Activated CD8-positive, alpha-beta T cell treated with anti-CD3 and anti-CD28 coated beads for 36 hours (primary cell): ENCODE data around the gene EYS. TPM values are rescaled to one million over a fixed set of nuclear protein-coding genes. Genes with fewer than 3 reads are reported as not detected.

Source experiments
- ATAC-seq: fragments of 200-7000 bp; cut with Tn5 transposase; one replicate; pipeline ENCODE4 v1.10.0; 2021; ENCODE audit warnings: mild to moderate bottlenecking, moderate library complexity
- CTCF ChIA-PET: fragments of 350-600 bp; sonication (Branson Sonifier 250); formaldehyde crosslinking; loops from one replicate; lab custom pipeline; 2021; ENCODE audit warnings: antibody characterized with exemption; lab: Charles Lee
- POLR2A ChIA-PET: fragments of 350-600 bp; sonication (Branson Sonifier 250); formaldehyde crosslinking; loops from one replicate; lab custom pipeline; 2021; ENCODE audit warnings: antibody characterized with exemption; lab: Charles Lee
- DNase-seq: peaks from one replicate; pipeline ENCODE4 v3.0.0-alpha.2; 2020
- H3K27ac Mint-ChIP-seq: one replicate; pipeline ENCODE4 v1.8.0; 2021; ENCODE audit warnings: mild to moderate bottlenecking, mixed read lengths
- H3K27me3 Mint-ChIP-seq: one replicate; pipeline ENCODE4 v1.8.0; 2021; ENCODE audit warnings: mixed read lengths
- H3K36me3 Mint-ChIP-seq: one replicate; pipeline ENCODE4 v1.8.0; 2021; ENCODE audit warnings: low read depth, mixed read lengths
- H3K4me1 Mint-ChIP-seq: one replicate; pipeline ENCODE4 v1.8.0; 2021; ENCODE audit warnings: low read depth, mixed read lengths
- H3K4me3 Mint-ChIP-seq: one replicate; pipeline ENCODE4 v1.8.0; 2021; ENCODE audit warnings: mild to moderate bottlenecking, moderate library complexity, mixed read lengths
- H3K9me3 Mint-ChIP-seq: one replicate; pipeline ENCODE4 v1.8.0; 2021; ENCODE audit warnings: mixed read lengths
- CTCF ChIP-seq: fragments of 200-600 bp; IDR thresholded peaks from one replicate; pipeline ENCODE4 v1.8.0; 2022; ENCODE audit warnings: antibody characterized with exemption, mild to moderate bottlenecking
- intact Hi-C: fragments of 100-400 bp; cut with micrococcal nuclease; formaldehyde crosslinking; loops from one replicate; pipeline ENCODE4 v1.10.0; 2022
- total RNA-seq, 2 experiments: library from RNA; stranded (reverse); gene quantifications; one replicate each; pipeline ENCODE4 v1.2.3, GENCODE V29; 2021

EYS gene
- total RNA-seq, 2 experiments from 2014 or later, result not detected

GRCh38 chr6:64737418-64737817 is 969.6 kb downstream of the EYS start:
- ChIA-PET POLR2A (no interaction called here), CTCF (no interaction called here)
- TF ChIP-seq CTCF, result no peak
- intact Hi-C loops, result no loop called here
- Mint-ChIP-seq H3K4me3 (no peak overlapping the region), H3K27ac (no peak overlapping the region), H3K4me1 (no peaks in the 10 kb centered on the region), H3K36me3 (no peaks in the 10 kb centered on the region), H3K9me3 (peaks cover 1% of the 10 kb centered on the region), H3K27me3 (no peaks in the 10 kb centered on the region)
- ATAC-seq, result no peak
- DNase-seq, result no peak

- intact Hi-C loops, result no loop called here
- Mint-ChIP-seq H3K9me3 (peaks cover 6% of the 10 kb centered on the region), H3K4me1 (no peaks in the 10 kb centered on the region), H3K36me3 (no peaks in the 10 kb centered on the region), H3K27ac (no peak overlapping the region), H3K27me3 (no peaks in the 10 kb centered on the region), H3K4me3 (no peak overlapping the region)
- CTCF ChIA-PET, result no interaction called here
- POLR2A ChIA-PET, result no interaction called here
- ATAC-seq (no peak), DNase-seq (no peak)
- no peak for TF ChIP-seq CTCF
These were observed 970.5 kb downstream of the EYS start for GRCh38 chr6:64736421-64736950.

- Mint-ChIP-seq H3K27ac (no peak overlapping the region), H3K4me1 (no peaks in the 10 kb centered on the region), H3K27me3 (no peaks in the 10 kb centered on the region), H3K9me3 (peaks cover 13% of the 10 kb centered on the region), H3K4me3 (no peak overlapping the region), H3K36me3 (no peaks in the 10 kb centered on the region)
- ChIA-PET POLR2A (no interaction called here), CTCF (no interaction called here)
- intact Hi-C loops, result no loop called here
- no peak for ATAC-seq
- TF ChIP-seq CTCF, result no peak
- no peak for DNase-seq
These were observed 973.6 kb downstream of the EYS start for GRCh38 chr6:64733433-64733832.

GRCh38 chr6:64732888-64733287 is 974.1 kb downstream of the EYS start:
- no peak overlapping the region for H3K27ac Mint-ChIP-seq
- intact Hi-C loops, result no loop called here
- DNase-seq, result no peak
- CTCF ChIA-PET, result no interaction called here
- no peaks in the 10 kb centered on the region for H3K4me1 Mint-ChIP-seq
- ATAC-seq, result no peak
- H3K36me3 Mint-ChIP-seq, result no peaks in the 10 kb centered on the region
- no peak overlapping the region for H3K4me3 Mint-ChIP-seq
- H3K27me3 Mint-ChIP-seq, result no peaks in the 10 kb centered on the region
- peaks cover 13% of the 10 kb centered on the region for H3K9me3 Mint-ChIP-seq
- no peak for TF ChIP-seq CTCF
- POLR2A ChIA-PET, result interaction anchor here (0.6 kb wide), 1 partner anchor 1230 kb away, joined by 4 read pairs; no protein-coding TSS in a partner anchor

- intact Hi-C loops, result no loop called here
These were observed 977.5 kb downstream of the EYS start for GRCh38 chr6:64729522-64729921.

More at GRCh38 chr6:64729522-64729921, 977.5 kb downstream of the EYS start:
- H3K9me3 Mint-ChIP-seq, result peaks cover 15% of the 10 kb centered on the region
- no peak overlapping the region for H3K27ac Mint-ChIP-seq
- no peak for ATAC-seq
- POLR2A ChIA-PET, result no interaction called here
- no peak for TF ChIP-seq CTCF
- no peaks in the 10 kb centered on the region for H3K27me3 Mint-ChIP-seq
- DNase-seq, result no peak
- H3K4me3 Mint-ChIP-seq, result no peak overlapping the region
- CTCF ChIA-PET, result no interaction called here
- no peaks in the 10 kb centered on the region for H3K36me3 Mint-ChIP-seq
- no peaks in the 10 kb centered on the region for H3K4me1 Mint-ChIP-seq
